IPS DF 4.7 (cell line): ENCODE data around the gene ASCC2.

Source experiments
- DNase-seq: peaks from one replicate; pipeline ENCODE4 v3.0.0-alpha.2; 2013; ENCODE audit warnings: low spot score; ENCODE audit errors: extremely low read depth

Gene ASCC2

GRCh38 chr22:29820961-29821290, 17.1 kb downstream of the ASCC2 start:
- DNase-seq, result no peak

GRCh38 chr22:29819501-29819900, 18.6 kb downstream of the ASCC2 start:
- DNase-seq, result no peak

- no peak for DNase-seq
Observed at GRCh38 chr22:29817724-29818123, 20.4 kb downstream of the ASCC2 start.

- no peak for DNase-seq
Observed at GRCh38 chr22:29816980-29817379, 21.1 kb downstream of the ASCC2 start.

GRCh38 chr22:29816539-29816938, 21.5 kb downstream of the ASCC2 start:
- no peak for DNase-seq

GRCh38 chr22:29816128-29816527, 21.9 kb downstream of the ASCC2 start:
- no peak for DNase-seq

- DNase-seq, result no peak
Observed at GRCh38 chr22:29815580-29815979, 22.5 kb downstream of the ASCC2 start.

GRCh38 chr22:29814003-29814402, 24.1 kb downstream of the ASCC2 start:
- DNase-seq, result no peak

- DNase-seq, result no peak
Observed at GRCh38 chr22:29813563-29813962, 24.5 kb downstream of the ASCC2 start.

- DNase-seq, result no peak
Observed at GRCh38 chr22:29813126-29813525, 24.9 kb downstream of the ASCC2 start.

- no peak for DNase-seq
Observed at GRCh38 chr22:29811377-29811776, 26.7 kb downstream of the ASCC2 start.

- no peak for DNase-seq
Observed at GRCh38 chr22:29810216-29810615, 27.9 kb downstream of the ASCC2 start.

- DNase-seq, result no peak
Observed at GRCh38 chr22:29806196-29806595, 31.9 kb downstream of the ASCC2 start.

- no peak for DNase-seq
Observed at GRCh38 chr22:29804985-29805384, 33.1 kb downstream of the ASCC2 start.

- no peak for DNase-seq
Observed at GRCh38 chr22:29803190-29803589, 34.9 kb downstream of the ASCC2 start.

- DNase-seq, result no peak
Observed at GRCh38 chr22:29801796-29802195, 36.3 kb downstream of the ASCC2 start.

GRCh38 chr22:29801153-29801552, 36.9 kb downstream of the ASCC2 start:
- DNase-seq, result no peak

- no peak for DNase-seq
Observed at GRCh38 chr22:29799217-29799680, 38.8 kb downstream of the ASCC2 start.

GRCh38 chr22:29798801-29799200, 39.3 kb downstream of the ASCC2 start:
- no peak for DNase-seq

GRCh38 chr22:29798318-29798717, 39.8 kb downstream of the ASCC2 start:
- DNase-seq, result no peak

- no peak for DNase-seq
Observed at GRCh38 chr22:29797351-29797750, 40.7 kb downstream of the ASCC2 start.

GRCh38 chr22:29795663-29796062, 42.4 kb downstream of the ASCC2 start:
- DNase-seq, result no peak

GRCh38 chr22:29793396-29793795, 44.7 kb downstream of the ASCC2 start:
- no peak for DNase-seq

- DNase-seq, result no peak
Observed at GRCh38 chr22:29790061-29790460, 48.0 kb downstream of the ASCC2 start.
